Measurements from ENCODE around the gene LCE3A. TPM values are rescaled to one million over a fixed set of nuclear protein-coding genes. Genes with fewer than 3 reads are reported as not detected.

The LCE3A gene
- polyA plus RNA-seq, 1 experiment, result not detected

DNA sequence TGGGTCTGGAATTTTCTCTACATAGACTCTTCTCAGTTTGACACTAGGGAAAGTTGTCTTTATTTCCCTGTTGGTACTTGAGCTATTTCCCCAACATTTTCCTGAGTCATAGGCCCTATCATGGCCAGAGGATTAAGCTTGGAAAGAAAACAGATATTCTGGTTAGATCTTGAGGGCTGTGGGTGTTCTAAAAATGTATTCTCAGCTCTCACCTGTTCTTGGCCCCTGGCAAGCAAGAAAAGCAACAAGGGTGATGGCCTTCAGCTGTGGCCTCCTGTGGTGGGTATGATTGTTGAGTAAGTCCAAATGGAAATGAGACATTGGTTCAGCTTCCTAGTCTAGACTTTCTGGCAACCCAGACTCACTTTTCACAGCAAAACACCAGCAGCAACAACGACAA lies 17.4 kb upstream of the LCE3A start:
- Histone ChIP-seq H3K4me3 (ENCODE audit: low read depth, low read length) (no peak overlapping the region), H3K27me3 (ENCODE audit: control insufficient read depth, insufficient read depth, low read length) (no peaks in the 10 kb centered on the region), H3K36me3 (ENCODE audit: control insufficient read depth, insufficient read depth, low read length) (no peaks in the 10 kb centered on the region)
- TF ChIP-seq, protein P1, sequence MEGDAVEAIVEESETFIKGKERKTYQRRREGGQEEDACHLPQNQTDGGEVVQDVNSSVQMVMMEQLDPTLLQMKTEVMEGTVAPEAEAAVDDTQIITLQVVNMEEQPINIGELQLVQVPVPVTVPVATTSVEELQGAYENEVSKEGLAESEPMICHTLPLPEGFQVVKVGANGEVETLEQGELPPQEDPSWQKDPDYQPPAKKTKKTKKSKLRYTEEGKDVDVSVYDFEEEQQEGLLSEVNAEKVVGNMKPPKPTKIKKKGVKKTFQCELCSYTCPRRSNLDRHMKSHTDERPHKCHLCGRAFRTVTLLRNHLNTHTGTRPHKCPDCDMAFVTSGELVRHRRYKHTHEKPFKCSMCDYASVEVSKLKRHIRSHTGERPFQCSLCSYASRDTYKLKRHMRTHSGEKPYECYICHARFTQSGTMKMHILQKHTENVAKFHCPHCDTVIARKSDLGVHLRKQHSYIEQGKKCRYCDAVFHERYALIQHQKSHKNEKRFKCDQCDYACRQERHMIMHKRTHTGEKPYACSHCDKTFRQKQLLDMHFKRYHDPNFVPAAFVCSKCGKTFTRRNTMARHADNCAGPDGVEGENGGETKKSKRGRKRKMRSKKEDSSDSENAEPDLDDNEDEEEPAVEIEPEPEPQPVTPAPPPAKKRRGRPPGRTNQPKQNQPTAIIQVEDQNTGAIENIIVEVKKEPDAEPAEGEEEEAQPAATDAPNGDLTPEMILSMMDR (IDR thresholded peaks at IDR 0.05; ENCODE audit: insufficient read depth, low read depth, low read length), result no peak
- CTCF ChIA-PET, result interaction anchor here (0.7 to 3.1 kb wide), 2 partner anchors 14 to 286 kb away, joined by 3 to 11 read pairs; no protein-coding TSS in a partner anchor
- POLR2A ChIA-PET, result no interaction called here
- DNase-seq (ENCODE audit: low read depth), result no peak

GRCh38 chr1:152630596-152630995 lies 7.7 kb upstream of the LCE3A start:
- H3K36me3 ChIP-seq (ENCODE audit: control insufficient read depth, insufficient read depth, low read length), result no peaks in the 10 kb centered on the region
- CTCF ChIA-PET, result no interaction called here
- POLR2A ChIA-PET, result no interaction called here

DNA sequence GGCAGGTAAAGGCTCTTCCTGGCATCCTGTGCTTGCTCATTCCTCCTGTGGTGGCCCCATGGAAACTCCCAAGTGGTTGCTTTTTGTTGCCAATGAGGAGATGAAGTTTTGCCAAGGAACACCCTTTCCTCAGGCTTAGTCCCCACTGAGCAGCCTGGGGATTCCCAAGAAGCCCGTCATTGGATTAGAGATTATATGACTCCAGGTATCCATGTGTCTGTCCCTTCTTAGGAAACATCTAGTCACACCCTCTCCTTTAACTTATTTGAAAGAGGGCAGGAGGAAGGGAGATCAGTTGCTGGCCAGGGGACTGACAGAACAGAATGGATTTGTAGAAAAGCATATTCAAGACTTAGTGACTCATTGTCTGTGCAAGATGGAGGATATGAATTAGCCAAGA lies 3.8 kb upstream of the LCE3A start:
- no peak for DNase-seq (ENCODE audit: low read depth)
- ChIA-PET POLR2A (no interaction called here), CTCF (no interaction called here)
- Histone ChIP-seq H3K27me3 (ENCODE audit: control insufficient read depth, insufficient read depth, low read length) (no peaks in the 10 kb centered on the region), H3K4me3 (ENCODE audit: low read depth, low read length) (no peak overlapping the region), H3K36me3 (ENCODE audit: control insufficient read depth, insufficient read depth, low read length) (no peaks in the 10 kb centered on the region)
- TF ChIP-seq, protein P1 (IDR thresholded peaks at IDR 0.05; ENCODE audit: insufficient read depth, low read depth, low read length), result no peak

More at GRCh38 chr1:152630596-152630995, 7.7 kb upstream of the LCE3A start:
- Histone ChIP-seq H3K4me3 (ENCODE audit: low read depth, low read length) (no peak overlapping the region), H3K27me3 (ENCODE audit: control insufficient read depth, insufficient read depth, low read length) (no peaks in the 10 kb centered on the region)
- no peak for DNase-seq (ENCODE audit: low read depth)
- TF ChIP-seq, protein P1 (IDR thresholded peaks at IDR 0.05; ENCODE audit: insufficient read depth, low read depth, low read length), result no peak

- Histone ChIP-seq H3K4me3 (ENCODE audit: low read depth, low read length) (no peak overlapping the region), H3K36me3 (ENCODE audit: control insufficient read depth, insufficient read depth, low read length) (no peaks in the 10 kb centered on the region), H3K27me3 (ENCODE audit: control insufficient read depth, insufficient read depth, low read length) (no peaks in the 10 kb centered on the region)
- DNase-seq (ENCODE audit: low read depth), result no peak
- ChIA-PET CTCF (no interaction called here), POLR2A (no interaction called here)
- TF ChIP-seq, protein P1 (IDR thresholded peaks at IDR 0.05; ENCODE audit: insufficient read depth, low read depth, low read length), result no peak
These were observed 421 bp upstream of the LCE3A start for GRCh38 chr1:152623203-152623844.

DNA sequence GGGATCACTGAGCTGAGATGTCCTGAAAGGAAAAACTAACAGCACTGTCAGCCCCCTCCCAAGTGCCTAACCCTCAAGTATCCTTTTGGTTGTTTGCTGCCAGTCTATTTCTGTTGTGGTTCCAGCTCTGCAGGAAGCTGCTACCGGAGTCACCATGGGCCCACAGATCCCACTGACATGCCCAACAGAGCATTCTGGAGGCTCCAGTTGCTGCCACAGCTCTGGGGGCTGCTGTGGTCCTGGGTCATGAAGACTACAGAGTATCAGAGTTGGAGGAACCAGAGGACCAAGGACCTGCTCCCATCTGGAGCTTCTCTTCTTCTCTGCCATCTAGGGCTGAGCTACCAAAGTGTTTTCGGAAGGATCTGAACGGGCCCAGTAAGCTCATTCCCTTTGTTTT lies 910 bp downstream of the LCE3A start:
- Histone ChIP-seq H3K4me3 (ENCODE audit: low read depth, low read length) (no peak overlapping the region), H3K36me3 (ENCODE audit: control insufficient read depth, insufficient read depth, low read length) (no peaks in the 10 kb centered on the region), H3K27me3 (ENCODE audit: control insufficient read depth, insufficient read depth, low read length) (no peaks in the 10 kb centered on the region)
- ChIA-PET CTCF (no interaction called here), POLR2A (no interaction called here)
- no peak for DNase-seq (ENCODE audit: low read depth)
- TF ChIP-seq, protein P1 (IDR thresholded peaks at IDR 0.05; ENCODE audit: insufficient read depth, low read depth, low read length), result no peak

Data from BJ (cell line).